ENCODE data around the gene LRTM2. TPM values are rescaled to one million over a fixed set of nuclear protein-coding genes. Genes with fewer than 3 reads are reported as not detected.

Gene LRTM2
- total RNA-seq, 1 experiment from 2014 or later = not detected

- no peak for DNase-seq (ENCODE audit: low read depth)
Observed at GRCh38 chr12:1842183-1842904, 22.0 kb downstream of the LRTM2 start.

DNA sequence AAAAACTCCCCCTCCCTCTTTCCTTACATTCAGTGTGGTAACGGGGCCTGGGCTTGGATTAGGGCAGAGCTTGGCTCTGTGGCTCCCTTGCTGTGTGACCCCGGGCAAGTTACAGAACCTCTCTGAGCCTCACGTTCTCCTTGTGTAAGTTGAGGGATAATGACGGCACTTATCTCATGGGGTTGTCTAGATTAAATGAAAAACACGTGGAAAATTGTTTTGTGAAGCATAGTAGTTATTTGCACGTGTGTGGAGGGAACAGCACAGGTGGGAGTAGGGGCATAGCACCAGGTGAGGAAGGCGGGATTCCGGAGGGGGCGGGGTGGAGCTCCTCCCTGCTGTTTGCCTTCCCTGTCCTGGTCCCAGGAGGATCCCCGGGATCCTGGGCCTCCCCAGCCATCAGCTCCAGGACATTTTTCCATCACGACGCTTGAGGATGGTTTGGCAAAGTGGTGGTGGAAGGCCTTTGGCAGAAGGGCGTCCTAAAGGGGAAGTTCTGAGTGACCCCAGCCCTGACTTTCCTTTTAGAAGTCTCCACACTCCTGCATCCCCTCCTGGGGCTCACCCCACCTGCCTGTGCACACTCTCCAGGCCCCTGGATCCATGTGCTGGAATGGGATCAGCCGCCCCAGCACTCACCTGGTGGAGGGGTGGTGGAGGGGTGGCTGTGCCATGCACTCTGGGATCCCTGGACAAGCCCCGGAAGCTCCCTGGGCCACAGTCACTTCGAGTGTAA lies 22.7 kb downstream of the LRTM2 start:
- no peak for DNase-seq (ENCODE audit: low read depth)

DNA sequence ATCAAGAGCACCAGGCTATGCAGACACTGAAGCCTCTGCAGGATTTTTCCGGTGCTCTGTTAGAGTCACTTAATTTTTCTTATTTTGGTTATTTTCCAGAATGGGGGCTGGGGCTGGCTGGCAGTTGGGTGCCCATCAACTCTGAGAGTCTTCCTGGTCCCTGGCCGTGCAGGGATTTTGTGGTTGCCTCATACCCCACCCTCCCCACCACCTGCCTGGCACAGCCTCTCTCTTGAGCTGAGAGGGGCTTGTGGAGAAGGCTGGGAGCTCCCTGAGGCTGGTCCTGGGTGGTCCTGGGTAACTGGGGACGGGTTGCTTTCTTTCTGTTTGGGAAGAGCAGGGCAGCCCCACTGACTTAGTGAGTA lies 23.3 kb downstream of the LRTM2 start:
- no peak for DNase-seq (ENCODE audit: low read depth)

- DNase-seq (ENCODE audit: low read depth) = no peak
Observed at GRCh38 chr12:1844223-1844622, 23.9 kb downstream of the LRTM2 start.

DNA sequence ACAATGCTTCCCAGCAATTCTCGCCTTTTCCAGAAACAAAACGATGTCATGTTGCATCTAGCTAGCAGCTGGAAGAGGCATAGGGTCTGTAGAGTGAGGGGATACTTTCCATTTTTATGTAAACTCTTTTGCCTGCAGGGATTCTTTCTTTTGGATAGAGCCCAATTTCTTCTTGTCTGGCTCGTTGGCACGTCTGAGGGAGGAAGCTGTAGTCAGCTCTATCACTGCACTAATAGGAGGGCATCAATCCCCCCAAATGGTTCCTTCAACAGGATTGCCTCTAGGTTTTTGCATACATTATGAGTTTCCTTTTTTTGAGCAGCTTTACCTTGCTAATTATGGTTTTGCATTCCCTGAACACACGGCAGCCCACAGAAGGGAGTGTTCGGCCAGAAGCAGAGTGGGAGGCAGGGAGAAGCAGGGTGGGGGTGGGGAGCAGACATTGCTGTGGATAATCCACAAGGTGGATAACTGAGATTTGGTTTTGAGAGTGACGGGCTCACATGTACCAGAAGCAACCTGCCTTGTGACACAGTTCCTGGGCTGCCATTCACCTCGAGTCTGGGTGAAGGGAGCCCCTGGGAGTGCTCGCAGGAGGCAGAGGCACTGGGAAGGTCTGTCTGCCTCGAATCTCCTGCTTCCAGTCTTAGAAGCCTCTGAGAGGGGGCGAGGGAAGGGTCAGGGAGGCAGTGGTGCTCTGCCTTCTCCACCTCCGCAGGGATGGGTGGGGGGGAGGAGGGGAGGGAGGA lies 24.5 kb downstream of the LRTM2 start:
- DNase-seq (ENCODE audit: low read depth) = no peak

DNA sequence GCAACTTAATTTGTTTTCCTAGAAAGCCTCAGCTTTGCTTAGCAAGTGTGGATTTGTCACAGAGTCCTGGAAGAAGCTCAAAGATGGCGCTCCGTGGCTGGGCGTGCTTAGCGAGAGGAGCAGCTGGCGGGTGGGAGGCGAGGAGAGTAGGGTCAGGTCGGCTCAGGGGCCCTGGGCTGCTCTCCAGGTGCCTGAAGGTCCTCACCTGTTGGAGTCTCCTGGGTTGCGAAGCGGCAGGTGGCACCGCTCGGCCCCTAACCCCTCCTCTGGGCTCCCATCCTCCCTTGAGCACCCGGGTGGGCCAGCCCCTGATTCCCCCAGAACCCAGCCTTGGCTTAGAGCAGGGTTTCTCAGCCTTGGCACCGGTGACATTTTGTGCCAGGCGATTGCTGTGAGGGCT lies 25.1 kb downstream of the LRTM2 start:
- no peak for DNase-seq (ENCODE audit: low read depth)

- no peak for DNase-seq (ENCODE audit: low read depth)
Observed at GRCh38 chr12:1845886-1846285, 25.5 kb downstream of the LRTM2 start.

DNA sequence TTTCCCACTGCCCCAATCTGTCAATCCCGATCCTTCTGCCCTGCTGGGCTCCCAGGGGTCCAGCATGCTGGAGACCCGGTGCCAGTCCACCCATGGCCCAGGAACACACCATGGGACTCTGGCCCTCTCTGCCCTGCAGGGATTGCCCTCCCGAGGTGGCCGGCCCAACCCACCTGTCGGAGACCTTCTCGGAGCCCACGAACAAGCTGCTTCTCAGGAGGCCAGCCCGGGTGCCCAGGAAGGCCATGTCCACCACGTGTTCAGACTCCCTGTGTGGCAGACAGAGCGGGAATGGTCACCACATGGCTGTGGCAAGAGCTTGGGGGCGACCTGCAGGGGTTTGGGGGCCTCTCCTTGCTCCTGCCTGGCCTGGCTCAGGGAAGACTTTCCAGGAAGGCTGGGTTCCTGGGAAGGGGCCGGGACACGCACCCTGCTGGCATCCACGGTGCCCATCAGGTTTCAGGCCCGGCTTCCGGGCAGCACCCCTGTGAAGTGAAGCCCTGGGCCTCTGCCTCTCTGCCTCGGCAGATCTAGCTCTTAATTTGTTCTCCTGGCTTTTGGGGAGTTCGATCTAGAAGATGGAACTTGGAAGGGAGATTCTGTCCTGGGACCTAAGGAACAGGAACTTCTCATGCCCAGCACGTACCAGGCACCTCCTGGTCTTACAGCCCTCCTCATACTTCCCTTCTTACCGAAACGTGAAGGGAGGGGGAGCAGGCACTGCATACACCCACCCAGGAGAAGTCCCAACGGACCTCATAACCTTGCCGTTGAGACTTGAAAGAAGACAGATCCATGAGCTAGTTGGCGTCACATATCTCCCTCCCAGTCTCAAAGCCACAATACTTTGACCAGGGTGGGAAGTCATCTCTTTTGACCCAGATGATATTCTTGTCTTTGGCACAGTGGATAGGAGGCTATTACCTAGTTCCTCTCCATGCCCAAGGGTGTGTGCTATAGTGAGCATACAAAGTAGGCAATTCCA lies 26.3 kb downstream of the LRTM2 start:
- DNase-seq (ENCODE audit: low read depth) = no peak

- no peak for DNase-seq (ENCODE audit: low read depth)
Observed at GRCh38 chr12:1847411-1847810, 27.0 kb downstream of the LRTM2 start.

GRCh38 chr12:1848146-1848545 lies 27.8 kb downstream of the LRTM2 start:
- no peak for DNase-seq (ENCODE audit: low read depth)

DNA sequence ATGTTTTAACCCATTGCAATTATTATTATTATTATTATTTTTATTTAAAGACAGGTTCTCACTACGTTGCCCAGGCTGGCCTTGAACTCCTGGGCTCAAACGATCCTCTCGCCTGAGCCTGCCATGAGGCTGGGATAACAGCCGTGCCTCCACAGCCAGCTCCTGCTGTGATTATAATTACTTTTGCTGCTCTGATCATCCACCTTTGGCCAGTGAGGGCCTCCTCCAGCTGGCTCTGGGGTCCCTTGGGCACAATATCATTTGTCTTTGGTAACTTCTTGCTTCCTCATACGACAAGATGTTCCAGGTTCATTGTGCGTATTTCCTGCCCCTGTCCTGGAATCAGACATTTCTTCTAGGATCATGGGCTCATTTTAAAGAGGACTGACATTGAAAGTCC lies 28.4 kb downstream of the LRTM2 start:
- no peak for DNase-seq (ENCODE audit: low read depth)

DNA sequence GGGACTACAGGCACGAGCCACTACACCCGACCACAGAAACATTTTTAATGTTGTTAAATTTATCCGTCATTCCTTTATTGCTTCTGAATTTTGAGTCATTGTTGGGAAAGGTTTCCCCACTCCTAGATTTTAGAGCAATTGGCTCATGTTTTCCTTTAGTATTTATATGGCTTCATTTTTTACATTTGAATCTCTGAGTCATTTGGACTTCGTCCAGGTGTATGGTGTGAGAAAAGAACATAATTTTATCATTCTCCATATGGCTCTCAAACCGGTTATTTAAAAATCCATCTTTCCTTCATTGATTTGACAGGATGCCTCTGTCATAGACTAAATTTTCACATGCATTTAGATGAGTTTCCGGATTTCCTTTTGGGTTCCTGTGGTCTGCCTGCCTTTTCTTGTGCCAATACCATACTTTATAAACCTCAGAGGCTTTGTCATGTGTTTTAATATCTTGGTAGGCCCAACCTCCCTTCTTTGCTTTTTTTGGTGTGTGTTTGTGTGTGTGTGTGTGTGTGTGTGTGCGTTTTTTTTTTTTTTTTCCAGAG lies 30.9 kb downstream of the LRTM2 start:
- peak; percentile 35 for DNase-seq (ENCODE audit: low read depth)

GRCh38 chr12:1852076-1852475 lies 31.7 kb downstream of the LRTM2 start:
- DNase-seq (ENCODE audit: low read depth) = no peak

DNA sequence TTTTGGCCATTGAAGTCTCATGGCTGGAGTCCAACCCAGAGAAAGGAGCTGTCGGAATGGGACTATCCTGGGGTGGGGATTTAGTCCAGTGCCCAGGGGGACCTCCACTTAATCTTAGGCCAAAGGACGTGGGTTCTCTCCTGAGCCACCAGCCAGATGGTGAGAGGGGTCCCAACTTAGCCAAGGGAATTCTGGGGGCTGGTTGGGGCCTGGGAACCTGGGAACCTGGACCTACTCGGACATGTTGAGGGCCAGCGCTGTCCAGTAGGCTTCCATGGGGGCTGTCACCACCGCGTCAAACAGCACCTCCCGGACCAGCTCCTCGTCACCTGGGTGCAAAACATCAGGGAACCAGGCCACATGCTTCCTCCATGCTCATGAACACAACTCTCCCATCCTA lies 33.4 kb downstream of the LRTM2 start:
- DNase-seq (ENCODE audit: low read depth) = no peak

- DNase-seq (ENCODE audit: low read depth) = peak; percentile 5
Observed at GRCh38 chr12:1855241-1855640, 34.9 kb downstream of the LRTM2 start.

GRCh38 chr12:1857086-1857485 lies 36.7 kb downstream of the LRTM2 start:
- DNase-seq (ENCODE audit: low read depth) = no peak

GRCh38 chr12:1857821-1858220 lies 37.5 kb downstream of the LRTM2 start:
- no peak for DNase-seq (ENCODE audit: low read depth)

- no peak for DNase-seq (ENCODE audit: low read depth)
Observed at GRCh38 chr12:1858456-1858855, 38.1 kb downstream of the LRTM2 start.

DNA sequence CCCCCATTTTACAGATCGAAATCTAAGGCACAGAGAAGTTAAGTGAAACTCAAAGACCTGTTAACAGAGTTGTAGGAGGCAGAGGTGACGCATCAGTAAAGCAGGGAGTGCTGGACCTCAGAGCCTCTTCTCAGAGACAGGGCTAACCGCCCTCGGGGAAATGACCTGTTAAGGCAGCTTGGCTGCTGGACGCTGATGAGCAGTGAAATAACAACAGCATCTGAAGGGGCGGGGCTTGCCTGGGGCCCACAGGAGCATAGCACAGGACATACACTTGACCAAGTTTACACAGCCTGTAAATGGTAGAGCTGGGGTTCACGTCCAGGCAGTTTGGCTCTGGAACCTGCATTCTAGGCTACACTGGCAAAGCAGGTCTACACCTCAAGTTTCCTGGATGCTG lies 39.3 kb downstream of the LRTM2 start:
- DNase-seq (ENCODE audit: low read depth) = peak; percentile 85

GRCh38 chr12:1862973-1863372 lies 42.6 kb downstream of the LRTM2 start:
- no peak for DNase-seq (ENCODE audit: low read depth)

DNA sequence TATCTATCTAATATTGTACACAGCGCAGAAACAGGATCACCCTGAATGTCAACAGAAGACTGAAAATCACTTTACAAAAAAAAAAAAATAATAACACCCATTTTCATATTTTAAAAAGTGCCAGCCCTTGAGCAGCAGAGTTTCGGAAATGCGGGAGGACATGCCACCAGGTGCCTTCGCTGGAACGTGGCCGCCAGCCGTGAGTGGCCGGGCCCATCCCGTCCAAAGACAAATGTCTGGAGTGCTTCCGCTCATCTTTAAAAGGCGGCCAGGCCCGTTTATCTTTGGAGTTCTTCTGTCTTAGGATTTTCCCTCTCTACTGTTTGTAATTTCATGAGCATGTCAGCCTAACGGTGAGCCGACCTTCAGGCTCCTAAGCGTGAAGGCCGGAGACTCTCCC lies 43.5 kb downstream of the LRTM2 start:
- no peak for DNase-seq (ENCODE audit: low read depth)
